ENCODE data around the gene IGFN1. TPM values are rescaled to one million over a fixed set of nuclear protein-coding genes. Genes with fewer than 3 reads are reported as not detected.

IGFN1 gene
- total and polyA plus RNA-seq, 2 experiments from 2014 or later = not detected

DNA sequence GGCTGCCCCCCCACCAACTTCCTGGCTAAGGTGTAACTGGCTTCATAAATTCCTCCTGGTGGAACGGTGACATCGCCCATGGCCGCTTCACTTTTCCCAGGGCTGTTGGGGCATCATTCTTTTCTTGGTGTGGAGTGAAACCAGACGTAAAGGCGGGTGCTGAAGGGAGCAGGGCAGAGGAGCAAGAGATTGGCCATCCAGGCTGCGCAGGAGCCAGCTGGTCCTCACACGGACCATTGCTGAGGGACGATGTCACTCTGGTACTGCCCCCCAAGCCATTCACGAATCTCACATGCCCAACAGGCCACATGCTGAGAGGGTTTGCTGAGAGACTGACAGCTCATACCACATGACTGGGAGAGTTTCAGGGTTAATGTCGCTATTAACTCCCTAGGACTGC is 82.2 kb downstream of the IGFN1 start (continued):
- TF ChIP-seq, protein P1, sequence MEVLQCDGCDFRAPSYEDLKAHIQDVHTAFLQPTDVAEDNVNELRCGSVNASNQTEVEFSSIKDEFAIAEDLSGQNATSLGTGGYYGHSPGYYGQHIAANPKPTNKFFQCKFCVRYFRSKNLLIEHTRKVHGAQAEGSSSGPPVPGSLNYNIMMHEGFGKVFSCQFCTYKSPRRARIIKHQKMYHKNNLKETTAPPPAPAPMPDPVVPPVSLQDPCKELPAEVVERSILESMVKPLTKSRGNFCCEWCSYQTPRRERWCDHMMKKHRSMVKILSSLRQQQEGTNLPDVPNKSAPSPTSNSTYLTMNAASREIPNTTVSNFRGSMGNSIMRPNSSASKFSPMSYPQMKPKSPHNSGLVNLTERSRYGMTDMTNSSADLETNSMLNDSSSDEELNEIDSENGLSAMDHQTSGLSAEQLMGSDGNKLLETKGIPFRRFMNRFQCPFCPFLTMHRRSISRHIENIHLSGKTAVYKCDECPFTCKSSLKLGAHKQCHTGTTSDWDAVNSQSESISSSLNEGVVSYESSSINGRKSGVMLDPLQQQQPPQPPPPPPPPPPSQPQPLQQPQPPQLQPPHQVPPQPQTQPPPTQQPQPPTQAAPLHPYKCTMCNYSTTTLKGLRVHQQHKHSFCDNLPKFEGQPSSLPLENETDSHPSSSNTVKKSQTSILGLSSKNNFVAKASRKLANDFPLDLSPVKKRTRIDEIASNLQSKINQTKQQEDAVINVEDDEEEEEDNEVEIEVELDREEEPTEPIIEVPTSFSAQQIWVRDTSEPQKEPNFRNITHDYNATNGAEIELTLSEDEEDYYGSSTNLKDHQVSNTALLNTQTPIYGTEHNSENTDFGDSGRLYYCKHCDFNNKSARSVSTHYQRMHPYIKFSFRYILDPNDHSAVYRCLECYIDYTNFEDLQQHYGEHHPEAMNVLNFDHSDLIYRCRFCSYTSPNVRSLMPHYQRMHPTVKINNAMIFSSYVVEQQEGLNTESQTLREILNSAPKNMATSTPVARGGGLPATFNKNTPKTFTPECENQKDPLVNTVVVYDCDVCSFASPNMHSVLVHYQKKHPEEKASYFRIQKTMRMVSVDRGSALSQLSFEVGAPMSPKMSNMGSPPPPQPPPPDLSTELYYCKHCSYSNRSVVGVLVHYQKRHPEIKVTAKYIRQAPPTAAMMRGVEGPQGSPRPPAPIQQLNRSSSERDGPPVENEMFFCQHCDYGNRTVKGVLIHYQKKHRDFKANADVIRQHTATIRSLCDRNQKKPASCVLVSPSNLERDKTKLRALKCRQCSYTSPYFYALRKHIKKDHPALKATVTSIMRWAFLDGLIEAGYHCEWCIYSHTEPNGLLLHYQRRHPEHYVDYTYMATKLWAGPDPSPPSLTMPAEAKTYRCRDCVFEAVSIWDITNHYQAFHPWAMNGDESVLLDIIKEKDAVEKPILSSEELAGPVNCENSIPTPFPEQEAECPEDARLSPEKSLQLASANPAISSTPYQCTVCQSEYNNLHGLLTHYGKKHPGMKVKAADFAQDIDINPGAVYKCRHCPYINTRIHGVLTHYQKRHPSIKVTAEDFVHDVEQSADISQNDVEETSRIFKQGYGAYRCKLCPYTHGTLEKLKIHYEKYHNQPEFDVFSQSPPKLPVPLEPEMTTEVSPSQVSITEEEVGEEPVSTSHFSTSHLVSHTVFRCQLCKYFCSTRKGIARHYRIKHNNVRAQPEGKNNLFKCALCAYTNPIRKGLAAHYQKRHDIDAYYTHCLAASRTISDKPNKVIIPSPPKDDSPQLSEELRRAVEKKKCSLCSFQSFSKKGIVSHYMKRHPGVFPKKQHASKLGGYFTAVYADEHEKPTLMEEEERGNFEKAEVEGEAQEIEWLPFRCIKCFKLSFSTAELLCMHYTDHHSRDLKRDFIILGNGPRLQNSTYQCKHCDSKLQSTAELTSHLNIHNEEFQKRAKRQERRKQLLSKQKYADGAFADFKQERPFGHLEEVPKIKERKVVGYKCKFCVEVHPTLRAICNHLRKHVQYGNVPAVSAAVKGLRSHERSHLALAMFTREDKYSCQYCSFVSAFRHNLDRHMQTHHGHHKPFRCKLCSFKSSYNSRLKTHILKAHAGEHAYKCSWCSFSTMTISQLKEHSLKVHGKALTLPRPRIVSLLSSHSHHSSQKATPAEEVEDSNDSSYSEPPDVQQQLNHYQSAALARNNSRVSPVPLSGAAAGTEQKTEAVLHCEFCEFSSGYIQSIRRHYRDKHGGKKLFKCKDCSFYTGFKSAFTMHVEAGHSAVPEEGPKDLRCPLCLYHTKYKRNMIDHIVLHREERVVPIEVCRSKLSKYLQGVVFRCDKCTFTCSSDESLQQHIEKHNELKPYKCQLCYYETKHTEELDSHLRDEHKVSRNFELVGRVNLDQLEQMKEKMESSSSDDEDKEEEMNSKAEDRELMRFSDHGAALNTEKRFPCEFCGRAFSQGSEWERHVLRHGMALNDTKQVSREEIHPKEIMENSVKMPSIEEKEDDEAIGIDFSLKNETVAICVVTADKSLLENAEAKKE (CRISPR knock-in tag; IDR thresholded peaks at IDR 0.05) = no peak
- TF ChIP-seq NANOG (IDR thresholded peaks at IDR 0.05; ENCODE audit: borderline replicate concordance) = no peak
- TF ChIP-seq EZH2 (IDR thresholded peaks at IDR 0.05; ENCODE audit: low read depth, unreplicated experiment) = no peak
- TF ChIP-seq, protein P2, sequence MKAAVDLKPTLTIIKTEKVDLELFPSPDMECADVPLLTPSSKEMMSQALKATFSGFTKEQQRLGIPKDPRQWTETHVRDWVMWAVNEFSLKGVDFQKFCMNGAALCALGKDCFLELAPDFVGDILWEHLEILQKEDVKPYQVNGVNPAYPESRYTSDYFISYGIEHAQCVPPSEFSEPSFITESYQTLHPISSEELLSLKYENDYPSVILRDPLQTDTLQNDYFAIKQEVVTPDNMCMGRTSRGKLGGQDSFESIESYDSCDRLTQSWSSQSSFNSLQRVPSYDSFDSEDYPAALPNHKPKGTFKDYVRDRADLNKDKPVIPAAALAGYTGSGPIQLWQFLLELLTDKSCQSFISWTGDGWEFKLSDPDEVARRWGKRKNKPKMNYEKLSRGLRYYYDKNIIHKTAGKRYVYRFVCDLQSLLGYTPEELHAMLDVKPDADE (IDR thresholded peaks at IDR 0.05) = no peak
- no peak for TF ChIP-seq ZNF114 (CRISPR knock-in tag; IDR thresholded peaks at IDR 0.05)
- TF ChIP-seq EZH2phosphoT487 (IDR thresholded peaks at IDR 0.05; ENCODE audit: unreplicated experiment) = no peak
- no peak for TF ChIP-seq CREB1 (CRISPR knock-in tag; IDR thresholded peaks at IDR 0.05; ENCODE audit: low read depth)
- TF ChIP-seq, protein P3, sequence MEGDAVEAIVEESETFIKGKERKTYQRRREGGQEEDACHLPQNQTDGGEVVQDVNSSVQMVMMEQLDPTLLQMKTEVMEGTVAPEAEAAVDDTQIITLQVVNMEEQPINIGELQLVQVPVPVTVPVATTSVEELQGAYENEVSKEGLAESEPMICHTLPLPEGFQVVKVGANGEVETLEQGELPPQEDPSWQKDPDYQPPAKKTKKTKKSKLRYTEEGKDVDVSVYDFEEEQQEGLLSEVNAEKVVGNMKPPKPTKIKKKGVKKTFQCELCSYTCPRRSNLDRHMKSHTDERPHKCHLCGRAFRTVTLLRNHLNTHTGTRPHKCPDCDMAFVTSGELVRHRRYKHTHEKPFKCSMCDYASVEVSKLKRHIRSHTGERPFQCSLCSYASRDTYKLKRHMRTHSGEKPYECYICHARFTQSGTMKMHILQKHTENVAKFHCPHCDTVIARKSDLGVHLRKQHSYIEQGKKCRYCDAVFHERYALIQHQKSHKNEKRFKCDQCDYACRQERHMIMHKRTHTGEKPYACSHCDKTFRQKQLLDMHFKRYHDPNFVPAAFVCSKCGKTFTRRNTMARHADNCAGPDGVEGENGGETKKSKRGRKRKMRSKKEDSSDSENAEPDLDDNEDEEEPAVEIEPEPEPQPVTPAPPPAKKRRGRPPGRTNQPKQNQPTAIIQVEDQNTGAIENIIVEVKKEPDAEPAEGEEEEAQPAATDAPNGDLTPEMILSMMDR (conservative IDR thresholded peaks at IDR 0.05; ENCODE audit: low read depth in 2 of 2) = no peak
- TF ChIP-seq POLR2AphosphoS5 (IDR thresholded peaks at IDR 0.05; ENCODE audit: low read depth) = no peak
- no peak for TF ChIP-seq ZNF331 (CRISPR knock-in tag; IDR thresholded peaks at IDR 0.05; ENCODE audit: low read depth)
